ENCODE measurements around the gene TARS1.

DNA sequence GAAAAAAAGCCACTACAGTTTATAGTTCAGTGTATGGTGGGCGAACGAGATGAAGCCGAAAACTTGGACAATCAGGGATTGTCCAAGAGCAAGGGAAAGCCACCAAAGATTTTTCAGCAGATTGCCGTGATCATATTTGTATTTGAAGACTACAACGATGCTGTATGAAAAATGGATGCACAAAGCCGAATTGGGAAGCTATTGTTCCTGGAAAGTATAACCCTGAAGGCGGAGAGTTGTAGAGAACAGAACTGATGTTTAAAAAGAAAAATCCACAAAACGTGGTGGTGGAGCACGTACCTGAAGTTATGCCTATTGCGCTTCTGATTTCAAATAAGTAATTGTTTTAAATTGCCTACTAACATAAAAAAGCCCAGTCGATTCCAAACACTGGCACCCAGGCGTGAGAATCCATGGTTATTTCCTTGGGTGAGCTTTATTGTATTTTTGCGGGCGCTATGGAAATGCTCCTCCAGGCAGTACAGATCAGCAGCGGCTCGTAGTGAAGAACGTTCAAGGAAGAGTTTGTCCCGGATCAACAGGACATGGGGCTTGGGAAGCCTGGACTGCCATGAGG, 772 bp upstream of the TARS1 start:
- TF ChIP-seq, protein P1, sequence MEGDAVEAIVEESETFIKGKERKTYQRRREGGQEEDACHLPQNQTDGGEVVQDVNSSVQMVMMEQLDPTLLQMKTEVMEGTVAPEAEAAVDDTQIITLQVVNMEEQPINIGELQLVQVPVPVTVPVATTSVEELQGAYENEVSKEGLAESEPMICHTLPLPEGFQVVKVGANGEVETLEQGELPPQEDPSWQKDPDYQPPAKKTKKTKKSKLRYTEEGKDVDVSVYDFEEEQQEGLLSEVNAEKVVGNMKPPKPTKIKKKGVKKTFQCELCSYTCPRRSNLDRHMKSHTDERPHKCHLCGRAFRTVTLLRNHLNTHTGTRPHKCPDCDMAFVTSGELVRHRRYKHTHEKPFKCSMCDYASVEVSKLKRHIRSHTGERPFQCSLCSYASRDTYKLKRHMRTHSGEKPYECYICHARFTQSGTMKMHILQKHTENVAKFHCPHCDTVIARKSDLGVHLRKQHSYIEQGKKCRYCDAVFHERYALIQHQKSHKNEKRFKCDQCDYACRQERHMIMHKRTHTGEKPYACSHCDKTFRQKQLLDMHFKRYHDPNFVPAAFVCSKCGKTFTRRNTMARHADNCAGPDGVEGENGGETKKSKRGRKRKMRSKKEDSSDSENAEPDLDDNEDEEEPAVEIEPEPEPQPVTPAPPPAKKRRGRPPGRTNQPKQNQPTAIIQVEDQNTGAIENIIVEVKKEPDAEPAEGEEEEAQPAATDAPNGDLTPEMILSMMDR (conservative IDR thresholded peaks at IDR 0.05) = no peak
- no peak for TF ChIP-seq EZH2 (IDR thresholded peaks at IDR 0.05; ENCODE audit: low read depth)

Measured in PC-9 (cell line).